ENCODE data around the gene MRPS18A. TPM values are rescaled to one million over a fixed set of nuclear protein-coding genes. Genes with fewer than 3 reads are reported as not detected.

Gene MRPS18A
- total RNA-seq, 1 experiment from 2014 or later: 105 TPM

GRCh38 chr6:43677759-43678158, 9.8 kb downstream of the MRPS18A start:
- POLR2A ChIA-PET (ENCODE audit: unreplicated experiment): no interaction called here
- H4K20me1 ChIP-seq (ENCODE audit: low read length): peaks cover 3% of the 10 kb centered on the region; the same call in 1 of the 2 replicates
- no peaks in the 10 kb centered on the region for H3F3A ChIP-seq (ENCODE audit: low read length, unreplicated experiment)
- no peak overlapping the region for H3K27ac ChIP-seq (ENCODE audit: low read length)
- H3K79me2 ChIP-seq (ENCODE audit: low read length): peaks cover 22% of the 10 kb centered on the region
- H3K4me2 ChIP-seq (ENCODE audit: low read length): no peak overlapping the region
- H2AFZ ChIP-seq (ENCODE audit: low read length): no peak overlapping the region
- peaks cover 64% of the 10 kb centered on the region for H3K36me3 ChIP-seq (ENCODE audit: low read depth, low read length)
- no peaks in the 10 kb centered on the region for H3K9me3 ChIP-seq (ENCODE audit: low read length)
- CTCF ChIA-PET: no interaction called here
- BruUV-seq (replicated peaks): no TSS peak
- no peak overlapping the region for H3K9ac ChIP-seq (ENCODE audit: low read length)
- H3K4me1 ChIP-seq (ENCODE audit: insufficient read depth, low read length): no peaks in the 10 kb centered on the region
- no peak for ATAC-seq
- no peak for DNase-seq
- no peak for TF ChIP-seq EZH2 (IDR thresholded peaks at IDR 0.05; ENCODE audit: low read length, unreplicated experiment)
- TF ChIP-seq, protein P1, sequence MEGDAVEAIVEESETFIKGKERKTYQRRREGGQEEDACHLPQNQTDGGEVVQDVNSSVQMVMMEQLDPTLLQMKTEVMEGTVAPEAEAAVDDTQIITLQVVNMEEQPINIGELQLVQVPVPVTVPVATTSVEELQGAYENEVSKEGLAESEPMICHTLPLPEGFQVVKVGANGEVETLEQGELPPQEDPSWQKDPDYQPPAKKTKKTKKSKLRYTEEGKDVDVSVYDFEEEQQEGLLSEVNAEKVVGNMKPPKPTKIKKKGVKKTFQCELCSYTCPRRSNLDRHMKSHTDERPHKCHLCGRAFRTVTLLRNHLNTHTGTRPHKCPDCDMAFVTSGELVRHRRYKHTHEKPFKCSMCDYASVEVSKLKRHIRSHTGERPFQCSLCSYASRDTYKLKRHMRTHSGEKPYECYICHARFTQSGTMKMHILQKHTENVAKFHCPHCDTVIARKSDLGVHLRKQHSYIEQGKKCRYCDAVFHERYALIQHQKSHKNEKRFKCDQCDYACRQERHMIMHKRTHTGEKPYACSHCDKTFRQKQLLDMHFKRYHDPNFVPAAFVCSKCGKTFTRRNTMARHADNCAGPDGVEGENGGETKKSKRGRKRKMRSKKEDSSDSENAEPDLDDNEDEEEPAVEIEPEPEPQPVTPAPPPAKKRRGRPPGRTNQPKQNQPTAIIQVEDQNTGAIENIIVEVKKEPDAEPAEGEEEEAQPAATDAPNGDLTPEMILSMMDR (conservative IDR thresholded peaks at IDR 0.05; ENCODE audit: low read depth, low read length): no peak
- no peak for TF ChIP-seq EZH2phosphoT487 (IDR thresholded peaks at IDR 0.05; ENCODE audit: borderline replicate concordance, low read length)
- intact Hi-C loops (cut with micrococcal nuclease): no loop called here
- H3K9me2 ChIP-seq (replicated peaks; ENCODE audit: low read length): no peaks in the 10 kb centered on the region
- H3K4me3 ChIP-seq (ENCODE audit: low read length): no peak overlapping the region
- no peaks in the 10 kb centered on the region for H3K27me3 ChIP-seq (ENCODE audit: low read length)

- intact Hi-C loops (cut with micrococcal nuclease): no loop called here
- Histone ChIP-seq H4K20me1 (ENCODE audit: low read length) (0 out of 2 replicates have a peak, but pooled peaks cover 3% of the 10 kb centered on the region), H2AFZ (ENCODE audit: low read length) (no peak overlapping the region), H3K4me1 (ENCODE audit: insufficient read depth, low read length) (no peaks in the 10 kb centered on the region), H3K27me3 (ENCODE audit: low read length) (no peaks in the 10 kb centered on the region), H3K4me2 (ENCODE audit: low read length) (no peak overlapping the region), H3K9ac (ENCODE audit: low read length) (no peak overlapping the region), H3K9me3 (ENCODE audit: low read length) (no peaks in the 10 kb centered on the region), H3K4me3 (ENCODE audit: low read length) (no peak overlapping the region), H3K36me3 (ENCODE audit: low read depth, low read length) (peaks cover 64% of the 10 kb centered on the region), H3K27ac (ENCODE audit: low read length) (no peak overlapping the region), H3F3A (ENCODE audit: low read length, unreplicated experiment) (no peaks in the 10 kb centered on the region), H3K9me2 (replicated peaks; ENCODE audit: low read length) (no peaks in the 10 kb centered on the region), H3K79me2 (ENCODE audit: low read length) (peaks cover 15% of the 10 kb centered on the region)
- POLR2A ChIA-PET (ENCODE audit: unreplicated experiment): no interaction called here
- CTCF ChIA-PET: no interaction called here
- DNase-seq (no peak), ATAC-seq (no peak)
- BruUV-seq (replicated peaks): no TSS peak
- TF ChIP-seq EZH2phosphoT487 (IDR thresholded peaks at IDR 0.05; ENCODE audit: borderline replicate concordance, low read length) (no peak), EZH2 (IDR thresholded peaks at IDR 0.05; ENCODE audit: low read length, unreplicated experiment) (no peak)
- TF ChIP-seq, protein P1 (conservative IDR thresholded peaks at IDR 0.05; ENCODE audit: low read depth, low read length): no peak
Observed at GRCh38 chr6:43676962-43677606, 10.5 kb downstream of the MRPS18A start.

GRCh38 chr6:43674921-43675320, 12.7 kb downstream of the MRPS18A start:
- no peaks in the 10 kb centered on the region for H3K27me3 ChIP-seq (ENCODE audit: low read length)
- ChIA-PET CTCF (no interaction called here), POLR2A (ENCODE audit: unreplicated experiment) (no interaction called here)
- ATAC-seq: no peak
- H3K9me2 ChIP-seq (replicated peaks; ENCODE audit: low read length): no peaks in the 10 kb centered on the region
- H3K4me1 ChIP-seq (ENCODE audit: insufficient read depth, low read length): peaks cover 11% of the 10 kb centered on the region
- H4K20me1 ChIP-seq (ENCODE audit: low read length): no peaks in the 10 kb centered on the region
- H3K36me3 ChIP-seq (ENCODE audit: low read depth, low read length): peaks cover 47% of the 10 kb centered on the region
- BruUV-seq (replicated peaks): no TSS peak
- H3K4me3 ChIP-seq (ENCODE audit: low read length): no peak overlapping the region
- H3K9me3 ChIP-seq (ENCODE audit: low read length): no peaks in the 10 kb centered on the region
- TF ChIP-seq EZH2 (IDR thresholded peaks at IDR 0.05; ENCODE audit: low read length, unreplicated experiment) (no peak), EZH2phosphoT487 (IDR thresholded peaks at IDR 0.05; ENCODE audit: borderline replicate concordance, low read length) (no peak)
- TF ChIP-seq, protein P1 (conservative IDR thresholded peaks at IDR 0.05; ENCODE audit: low read depth, low read length): no peak
- no peak overlapping the region for H3K4me2 ChIP-seq (ENCODE audit: low read length)
- no peaks in the 10 kb centered on the region for H3K79me2 ChIP-seq (ENCODE audit: low read length)
- intact Hi-C loops (cut with micrococcal nuclease): no loop called here
- H2AFZ ChIP-seq (ENCODE audit: low read length): no peak overlapping the region
- no peak for DNase-seq
- no peak overlapping the region for H3K27ac ChIP-seq (ENCODE audit: low read length)
- H3K9ac ChIP-seq (ENCODE audit: low read length): no peak overlapping the region
- H3F3A ChIP-seq (ENCODE audit: low read length, unreplicated experiment): no peaks in the 10 kb centered on the region

Data from PC-3 (cell line).